ENCODE data around the gene THBS2. TPM values are rescaled to one million over a fixed set of nuclear protein-coding genes. Genes with fewer than 3 reads are reported as not detected.
"Not testable (repeated sequence)": the region's sequence is repeated elsewhere in the genome, so short reads cannot be mapped to it uniquely, and the experiment has no call there.

Gene THBS2
- total and polyA plus RNA-seq, 8 donors = under 0.01 to 56.0 (median 2.4) TPM

GRCh38 chr6:169300916-169301315 lies 47.3 kb upstream of the THBS2 start:
- Histone ChIP-seq H3K4me1 (no peaks in the 10 kb centered on the region), H3K9me3 (peaks cover 0 to 8% (median 4%) of the 10 kb centered on the region in 4 donors), H3K27ac (no peak overlapping the region), H3K36me3 (no peaks in the 10 kb centered on the region), H3K27me3 (no peaks in the 10 kb centered on the region), H3K4me3 (no peak overlapping the region)
- WGBS, 5 donors = 91 to 96% (median 92%) methylated on average over 4 of the region's 4 CpGs
- TF ChIP-seq POLR2AphosphoS5 (IDR thresholded peaks at IDR 0.05) = no peak
- intact Hi-C loops (cut with DNase I; ENCODE audit: low total_unique reads) = no loop called here
- DNase-seq = no peak

GRCh38 chr6:169298626-169299025 lies 45.0 kb upstream of the THBS2 start:
- H3K27ac ChIP-seq; H3K4me1 ChIP-seq; intact Hi-C loops (cut with DNase I; ENCODE audit: low total_unique reads); H3K4me3 ChIP-seq; DNase-seq; H3K9me3 ChIP-seq; H3K36me3 ChIP-seq; H3K27me3 ChIP-seq: not testable (repeated sequence)
- 65 to 77% (median 73%) methylated on average over 1 of the region's 1 CpG for WGBS, 5 donors

GRCh38 chr6:169296622-169297021 lies 43.0 kb upstream of the THBS2 start:
- peaks cover 0 to 8% (median 4%) of the 10 kb centered on the region in 4 donors for H3K9me3 ChIP-seq
- WGBS, 5 donors = 62 to 86% (median 76%) methylated on average over 6 of the region's 6 CpGs
- no peak for TF ChIP-seq POLR2AphosphoS5 (IDR thresholded peaks at IDR 0.05)
- TF ChIP-seq EP300 (IDR thresholded peaks at IDR 0.05) = no peak
- intact Hi-C loops (cut with DNase I; ENCODE audit: low total_unique reads) = no loop called here
- no peaks in the 10 kb centered on the region for H3K36me3 ChIP-seq
- no peaks in the 10 kb centered on the region for H3K27me3 ChIP-seq
- no peak overlapping the region for H3K27ac ChIP-seq
- no peak for DNase-seq
- peaks cover 0 to 5% (median 0%) of the 10 kb centered on the region in 4 donors for H3K4me1 ChIP-seq
- H3K4me3 ChIP-seq = no peak overlapping the region

- intact Hi-C loops (cut with DNase I; ENCODE audit: low total_unique reads) = no loop called here
- 50 to 69% (median 63%) methylated on average over 1 of the region's 1 CpG for WGBS, 5 donors
These were observed 42.5 kb upstream of the THBS2 start for GRCh38 chr6:169296170-169296569.

GRCh38 chr6:169293196-169293595 lies 39.5 kb upstream of the THBS2 start:
- peaks cover 0 to 5% (median 0%) of the 10 kb centered on the region in 4 donors for H3K4me1 ChIP-seq
- H3K27ac ChIP-seq = no peak overlapping the region
- no peak for DNase-seq
- H3K9me3 ChIP-seq = no peaks in the 10 kb centered on the region
- intact Hi-C loops (cut with DNase I; ENCODE audit: low total_unique reads) = no loop called here
- no peaks in the 10 kb centered on the region for H3K36me3 ChIP-seq
- H3K27me3 ChIP-seq = peaks cover 0 to 5% (median 0%) of the 10 kb centered on the region in 3 donors
- no peak overlapping the region for H3K4me3 ChIP-seq
- WGBS, 5 donors = 69 to 80% (median 74%) methylated on average over 2 of the region's 2 CpGs
- TF ChIP-seq EP300 (IDR thresholded peaks at IDR 0.05) (no peak), CTCF (IDR thresholded peaks at IDR 0.05) (no peak), POLR2A (IDR thresholded peaks at IDR 0.05) (no peak), POLR2AphosphoS5 (IDR thresholded peaks at IDR 0.05) (no peak)

More at GRCh38 chr6:169296170-169296569, 42.5 kb upstream of the THBS2 start:
- no peaks in the 10 kb centered on the region for H3K36me3 ChIP-seq
- no peak for DNase-seq
- H3K27me3 ChIP-seq = no peaks in the 10 kb centered on the region
- peaks cover 0 to 8% (median 4%) of the 10 kb centered on the region in 4 donors for H3K9me3 ChIP-seq
- peaks cover 0 to 5% (median 0%) of the 10 kb centered on the region in 4 donors for H3K4me1 ChIP-seq
- TF ChIP-seq POLR2A (IDR thresholded peaks at IDR 0.05) (no peak), CTCF (IDR thresholded peaks at IDR 0.05) (no peak), EP300 (IDR thresholded peaks at IDR 0.05) (no peak), POLR2AphosphoS5 (IDR thresholded peaks at IDR 0.05) (no peak)
- no peak overlapping the region for H3K4me3 ChIP-seq
- H3K27ac ChIP-seq = no peak overlapping the region

GRCh38 chr6:169292338-169293124 lies 38.9 kb upstream of the THBS2 start:
- no peak for DNase-seq
- Histone ChIP-seq H3K27me3 (peaks cover 0 to 11% (median 0%) of the 10 kb centered on the region in 3 donors), H3K4me3 (no peak overlapping the region), H3K36me3 (no peaks in the 10 kb centered on the region), H3K4me1 (peaks cover 0 to 5% (median 0%) of the 10 kb centered on the region in 4 donors), H3K27ac (peak overlapping the region in 3 of 5 donors; percentile 24 to 31 (median 29)), H3K9me3 (no peaks in the 10 kb centered on the region)
- TF ChIP-seq POLR2AphosphoS5 (IDR thresholded peaks at IDR 0.05) (peak in 1 of 3 donors; percentile 10), CTCF (IDR thresholded peaks at IDR 0.05) (no peak), POLR2A (IDR thresholded peaks at IDR 0.05) (no peak), EP300 (IDR thresholded peaks at IDR 0.05) (no peak)
- 76 to 93% (median 83%) methylated on average over 10 to 11 of the region's 11 CpGs for WGBS, 5 donors
- intact Hi-C loops (cut with DNase I; ENCODE audit: low total_unique reads) = no loop called here
